DOHH2 (cell line): ENCODE measurements around the gene H6PD.

Source experiments
- H3F3A ChIP-seq: fragments of 200-600 bp; sonication (generic), shearing (Covaris generic); 2 replicates; pipeline ENCODE4 v1.6.0; 2016; ENCODE audit warnings: antibody characterized with exemption, mild to moderate bottlenecking; ENCODE audit not compliant: control insufficient read depth, insufficient read depth
- H3K27ac ChIP-seq: fragments of 200-600 bp; sonication (generic); 2 replicates; pipeline ENCODE4 v1.5.1; 2014; ENCODE audit warnings: low read depth, mild to moderate bottlenecking, low read length, moderate library complexity
- H3K27me3 ChIP-seq: fragments of 200-600 bp; sonication (generic); 2 replicates; pipeline ENCODE4 v1.6.1; 2014; ENCODE audit warnings: mild to moderate bottlenecking, low read length, mixed read lengths; ENCODE audit not compliant: control insufficient read depth
- H3K36me3 ChIP-seq: fragments of 200-600 bp; sonication (generic); 2 replicates; pipeline ENCODE4 v1.6.1; 2014; ENCODE audit warnings: mild to moderate bottlenecking, low read length, moderate library complexity, mixed read lengths; ENCODE audit not compliant: control insufficient read depth
- H3K4me1 ChIP-seq: fragments of 200-600 bp; sonication (generic); 2 replicates; pipeline ENCODE4 v1.6.1; 2014; ENCODE audit warnings: mild to moderate bottlenecking, low read length, mixed read lengths; ENCODE audit not compliant: control insufficient read depth
- H3K4me2 ChIP-seq: fragments of 200-600 bp; sonication (generic); 2 replicates; pipeline ENCODE4 v1.6.0; 2014; ENCODE audit warnings: mild to moderate bottlenecking, low read length, moderate library complexity
- H3K4me3 ChIP-seq: fragments of 200-600 bp; sonication (generic); 2 replicates; pipeline ENCODE4 v1.5.1; 2014; ENCODE audit warnings: mild to moderate bottlenecking, low read length, mixed read lengths
- H3K79me2 ChIP-seq: fragments of 200-600 bp; sonication (generic); 2 replicates; pipeline ENCODE4 v1.6.1; 2014; ENCODE audit warnings: mild to moderate bottlenecking, low read length, mixed read lengths; ENCODE audit not compliant: control insufficient read depth
- H3K9me2 ChIP-seq: fragments of 200-600 bp; sonication (generic); replicated peaks from 2 replicates; pipeline ENCODE4 v1.6.1; 2014; ENCODE audit warnings: mild to moderate bottlenecking, low read length, mixed read lengths; ENCODE audit not compliant: control insufficient read depth
- H3K9me3 ChIP-seq: fragments of 200-600 bp; sonication (generic); 2 replicates; pipeline ENCODE4 v1.6.1; 2014; ENCODE audit warnings: antibody characterized with exemption, low read length, mixed read lengths; ENCODE audit not compliant: control insufficient read depth, insufficient read depth
- H4K20me1 ChIP-seq: fragments of 200-600 bp; sonication (generic); 2 replicates; pipeline ENCODE4 v1.6.0; 2014; ENCODE audit warnings: low read depth, mild to moderate bottlenecking, antibody characterized with exemption, low read length, moderate library complexity; ENCODE audit not compliant: control insufficient read depth, insufficient read depth
- EZH2phosphoT487 ChIP-seq: fragments of 200-600 bp; sonication (generic); IDR thresholded peaks from 2 replicates; pipeline ENCODE4 v1.6.1; 2017; ENCODE audit warnings: borderline replicate concordance, mild to moderate bottlenecking, antibody characterized with exemption, low read length, moderate library complexity, mixed read lengths
- TF ChIP-seq, protein P1 (sequence below): fragments of 200-600 bp; sonication (generic); IDR thresholded peaks from one replicate; pipeline ENCODE4 v1.5.1; 2014; ENCODE audit warnings: antibody characterized with exemption, mild to moderate bottlenecking, low read depth, low read length; ENCODE audit not compliant: poor library complexity, severe bottlenecking

The H6PD gene

DNA sequence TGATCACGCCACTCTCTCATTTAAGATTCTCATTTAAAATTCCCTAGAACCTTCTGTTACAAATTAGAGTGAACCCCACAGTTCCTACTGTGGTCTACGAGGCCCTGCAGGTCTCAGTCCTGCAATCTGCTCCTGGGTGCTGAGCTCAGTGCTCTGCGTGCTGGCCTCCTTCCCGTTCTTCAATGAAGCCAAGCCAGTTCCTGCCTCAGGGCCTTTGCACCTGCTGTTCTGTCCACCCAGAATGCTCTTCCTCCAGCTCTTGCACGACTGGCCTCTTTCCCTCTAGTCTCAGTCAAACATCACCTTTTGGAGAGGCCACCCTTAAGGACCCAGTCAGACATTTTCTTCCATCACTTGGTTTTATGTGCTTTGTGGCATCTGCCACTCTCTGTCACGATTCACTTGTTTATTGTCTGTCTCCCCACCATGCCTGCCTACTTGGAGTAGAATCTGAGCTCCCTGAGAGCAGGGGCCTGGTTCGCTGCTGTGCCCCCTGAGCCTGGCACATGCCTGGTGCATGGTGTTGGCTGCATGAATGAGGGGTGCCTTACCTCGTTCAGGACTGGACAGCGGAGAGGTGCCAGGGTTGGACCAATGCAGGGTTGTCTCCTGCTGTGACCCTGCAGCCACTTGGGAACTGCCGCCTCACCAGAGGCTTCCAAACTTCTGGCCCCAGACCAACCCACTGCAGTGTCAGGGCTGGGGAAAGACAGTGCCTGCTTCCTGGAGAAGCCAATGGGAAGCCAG, 9.7 kb upstream of the H6PD start:
- H4K20me1 ChIP-seq, result no peaks in the 10 kb centered on the region
- H3K27ac ChIP-seq, result no peak overlapping the region
- no peaks in the 10 kb centered on the region for H3K4me1 ChIP-seq
- no peaks in the 10 kb centered on the region for H3K9me2 ChIP-seq
- no peaks in the 10 kb centered on the region for H3F3A ChIP-seq
- no peaks in the 10 kb centered on the region for H3K36me3 ChIP-seq
- H3K4me3 ChIP-seq, result no peak overlapping the region
- H3K4me2 ChIP-seq, result no peak overlapping the region
- TF ChIP-seq, protein P1, sequence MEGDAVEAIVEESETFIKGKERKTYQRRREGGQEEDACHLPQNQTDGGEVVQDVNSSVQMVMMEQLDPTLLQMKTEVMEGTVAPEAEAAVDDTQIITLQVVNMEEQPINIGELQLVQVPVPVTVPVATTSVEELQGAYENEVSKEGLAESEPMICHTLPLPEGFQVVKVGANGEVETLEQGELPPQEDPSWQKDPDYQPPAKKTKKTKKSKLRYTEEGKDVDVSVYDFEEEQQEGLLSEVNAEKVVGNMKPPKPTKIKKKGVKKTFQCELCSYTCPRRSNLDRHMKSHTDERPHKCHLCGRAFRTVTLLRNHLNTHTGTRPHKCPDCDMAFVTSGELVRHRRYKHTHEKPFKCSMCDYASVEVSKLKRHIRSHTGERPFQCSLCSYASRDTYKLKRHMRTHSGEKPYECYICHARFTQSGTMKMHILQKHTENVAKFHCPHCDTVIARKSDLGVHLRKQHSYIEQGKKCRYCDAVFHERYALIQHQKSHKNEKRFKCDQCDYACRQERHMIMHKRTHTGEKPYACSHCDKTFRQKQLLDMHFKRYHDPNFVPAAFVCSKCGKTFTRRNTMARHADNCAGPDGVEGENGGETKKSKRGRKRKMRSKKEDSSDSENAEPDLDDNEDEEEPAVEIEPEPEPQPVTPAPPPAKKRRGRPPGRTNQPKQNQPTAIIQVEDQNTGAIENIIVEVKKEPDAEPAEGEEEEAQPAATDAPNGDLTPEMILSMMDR, result no peak
- TF ChIP-seq EZH2phosphoT487, result no peak
- H3K79me2 ChIP-seq, result no peaks in the 10 kb centered on the region
- H3K27me3 ChIP-seq, result peaks cover 13% of the 10 kb centered on the region
- no peaks in the 10 kb centered on the region for H3K9me3 ChIP-seq

DNA sequence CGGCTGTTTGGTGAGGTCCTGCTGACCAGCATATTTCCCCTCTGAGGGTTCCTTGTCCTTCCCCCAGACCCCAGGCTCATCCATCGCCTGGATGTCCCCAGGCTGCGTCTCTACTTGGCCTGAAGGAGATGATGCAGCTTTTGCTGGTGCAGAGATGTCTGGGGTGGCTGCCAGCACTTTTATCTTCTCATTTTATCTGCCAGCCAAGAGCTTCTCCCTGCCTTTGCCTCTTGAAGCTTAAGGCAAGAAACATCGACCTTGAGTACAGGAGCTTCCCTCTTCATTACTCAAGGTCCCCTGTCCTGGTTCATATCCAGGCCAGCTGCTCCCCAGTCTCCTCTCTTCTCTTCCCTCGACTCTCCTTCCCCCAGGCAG, 9.2 kb upstream of the H6PD start:
- H3K4me3 ChIP-seq, result no peak overlapping the region
- no peak overlapping the region for H3K4me2 ChIP-seq
- no peaks in the 10 kb centered on the region for H3K4me1 ChIP-seq
- H3K79me2 ChIP-seq, result no peaks in the 10 kb centered on the region
- H3K36me3 ChIP-seq, result no peaks in the 10 kb centered on the region
- no peaks in the 10 kb centered on the region for H3F3A ChIP-seq
- H3K27ac ChIP-seq, result no peak overlapping the region
- TF ChIP-seq, protein P1, result no peak
- no peak for TF ChIP-seq EZH2phosphoT487
- H3K9me3 ChIP-seq, result no peaks in the 10 kb centered on the region
- peaks cover 14% of the 10 kb centered on the region for H3K27me3 ChIP-seq
- H4K20me1 ChIP-seq, result no peaks in the 10 kb centered on the region
- H3K9me2 ChIP-seq, result no peaks in the 10 kb centered on the region

DNA sequence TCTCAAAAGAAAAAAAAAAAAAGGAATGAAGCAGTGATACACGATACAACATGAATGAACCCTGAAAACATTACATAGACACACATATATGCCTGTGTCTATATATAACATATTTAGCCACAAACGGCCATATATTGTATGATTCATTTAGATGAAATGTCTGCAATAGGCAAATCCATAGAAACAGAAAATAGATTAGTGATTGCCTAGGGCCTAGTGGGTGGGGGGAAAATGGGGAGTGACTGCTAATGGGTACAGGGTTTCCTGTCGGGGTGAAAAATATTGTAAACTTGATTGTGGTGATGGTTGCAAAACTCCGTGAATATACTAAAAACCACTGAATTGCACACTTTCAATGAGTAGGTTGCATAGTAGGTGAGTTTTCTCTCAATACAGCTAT, 6.0 kb upstream of the H6PD start:
- peaks cover 17% of the 10 kb centered on the region for H3K27me3 ChIP-seq

More for the DNA sequence above, 6.0 kb upstream of the H6PD start:
- no peaks in the 10 kb centered on the region for H3K9me2 ChIP-seq
- no peak overlapping the region for H3K27ac ChIP-seq
- no peak overlapping the region for H3K4me3 ChIP-seq
- H3K9me3 ChIP-seq, result no peaks in the 10 kb centered on the region
- no peaks in the 10 kb centered on the region for H4K20me1 ChIP-seq
- H3F3A ChIP-seq, result peaks cover 4% of the 10 kb centered on the region; the same call in 1 of the 2 replicates
- no peak overlapping the region for H3K4me2 ChIP-seq
- TF ChIP-seq EZH2phosphoT487, result no peak
- TF ChIP-seq, protein P1, result no peak
- H3K36me3 ChIP-seq, result no peaks in the 10 kb centered on the region
- H3K79me2 ChIP-seq, result no peaks in the 10 kb centered on the region
- H3K4me1 ChIP-seq, result peaks cover 5% of the 10 kb centered on the region; the same call in 1 of the 2 replicates
